Erythroblast (primary cell): ENCODE data around the gene AGAP2.

Experiments used
- GATA1 ChIP-seq: IDR thresholded peaks from 2 replicates; pipeline ENCODE4 v1.6.1; 2011; ENCODE audit warnings: low read depth, mild to moderate bottlenecking, control low read depth, low read length, moderate library complexity
- POLR2A ChIP-seq: IDR thresholded peaks from 2 replicates; pipeline ENCODE4 v1.6.1; 2011; ENCODE audit warnings: mild to moderate bottlenecking, low read length

DNA sequence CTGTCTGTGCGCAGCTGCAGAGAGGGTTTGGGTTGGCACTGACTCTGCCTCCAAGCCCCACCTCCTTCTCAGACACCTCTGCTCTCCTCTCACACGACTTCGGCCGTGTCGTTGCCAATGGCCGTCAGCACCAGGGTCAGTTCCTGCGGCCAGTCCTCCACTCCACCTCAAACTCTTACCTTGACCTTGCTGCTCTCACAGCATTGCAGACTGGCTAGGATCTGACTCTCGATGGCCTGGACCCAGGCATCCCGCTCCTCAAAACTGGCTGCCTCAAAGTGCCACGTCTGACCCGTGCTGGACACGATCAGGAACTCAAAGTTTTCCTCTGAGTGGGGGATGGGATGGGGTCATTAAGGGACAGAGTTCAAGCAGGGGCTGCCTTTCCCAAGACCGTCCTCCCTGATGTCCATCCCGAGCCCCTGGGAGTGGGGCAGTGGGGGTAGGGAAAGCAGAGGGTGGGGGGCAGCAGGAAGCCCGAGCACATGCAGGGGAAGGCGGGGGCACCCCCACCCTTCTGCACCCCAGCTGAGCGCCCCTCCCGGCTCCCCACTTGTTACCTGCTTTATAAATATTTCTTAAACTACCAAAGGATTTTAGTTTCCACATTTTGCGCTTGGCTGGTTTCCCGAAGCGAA lies 10.7 kb downstream of the AGAP2 start:
- no peak for TF ChIP-seq POLR2A
- no peak for TF ChIP-seq GATA1
